ENCODE results near the gene MTFMT.

Gene MTFMT

GRCh38 chr15:64989416-64990167 lies 39.8 kb downstream of the MTFMT start, which contains the start of gene SPG21:
Gene SPG21, minus strand, starts transcription at chr15:64989914. Its CDS starts 6,345 bp downstream, at chr15:64983569.
- peak; percentile 78 to 84 for DNase-seq (ENCODE audit: low read depth in 1 of 2, low spot score in 1 of 2)

GRCh38 chr15:64987136-64987535 lies 42.3 kb downstream of the MTFMT start:
- DNase-seq (ENCODE audit: low read depth in 1 of 2, low spot score in 1 of 2) = no peak

- no peak for DNase-seq (ENCODE audit: low read depth in 1 of 2, low spot score in 1 of 2)
These were observed 43.9 kb downstream of the MTFMT start for GRCh38 chr15:64985366-64986033.

GRCh38 chr15:64982472-64982871 lies 47.0 kb downstream of the MTFMT start:
- no peak for DNase-seq (ENCODE audit: low read depth in 1 of 2, low spot score in 1 of 2)

- no peak for DNase-seq (ENCODE audit: low read depth in 1 of 2, low spot score in 1 of 2)
These were observed 47.5 kb downstream of the MTFMT start for GRCh38 chr15:64981812-64982431.

GRCh38 chr15:64979252-64979710 lies 50.2 kb downstream of the MTFMT start:
- DNase-seq (ENCODE audit: low read depth in 1 of 2, low spot score in 1 of 2) = no peak

- no peak for DNase-seq (ENCODE audit: low read depth in 1 of 2, low spot score in 1 of 2)
These were observed 54.0 kb downstream of the MTFMT start for GRCh38 chr15:64975390-64975789.

- no peak for DNase-seq (ENCODE audit: low read depth in 1 of 2, low spot score in 1 of 2)
These were observed 58.7 kb downstream of the MTFMT start for GRCh38 chr15:64970698-64971097.

GRCh38 chr15:64969401-64969800 lies 60.0 kb downstream of the MTFMT start:
- DNase-seq (ENCODE audit: low read depth in 1 of 2, low spot score in 1 of 2) = no peak

GRCh38 chr15:64961013-64961412 lies 68.4 kb downstream of the MTFMT start:
- no peak for DNase-seq (ENCODE audit: low read depth in 1 of 2, low spot score in 1 of 2)

GRCh38 chr15:64960153-64960552 lies 69.3 kb downstream of the MTFMT start:
- no peak for DNase-seq (ENCODE audit: low read depth in 1 of 2, low spot score in 1 of 2)

GRCh38 chr15:64959128-64959527 lies 70.3 kb downstream of the MTFMT start:
- DNase-seq (ENCODE audit: low read depth in 1 of 2, low spot score in 1 of 2) = no peak

GRCh38 chr15:64954395-64954794 lies 75.0 kb downstream of the MTFMT start:
- no peak for DNase-seq (ENCODE audit: low read depth in 1 of 2, low spot score in 1 of 2)

- no peak for DNase-seq (ENCODE audit: low read depth in 1 of 2, low spot score in 1 of 2)
These were observed 77.5 kb downstream of the MTFMT start for GRCh38 chr15:64951777-64952418.

All from activated CD4-positive, alpha-beta T cell treated with anti-CD3 and anti-CD28 coated beads, Interleukin-2, amount 50 U/mL, for 24 hours (primary cell).